ENCODE measurements around the gene BOC.

The BOC gene

GRCh38 chr3:113186566-113186965, 24.8 kb upstream of the BOC start:
- no peak for DNase-seq (ENCODE audit: low spot score)

GRCh38 chr3:113193288-113193687, 18.1 kb upstream of the BOC start:
- DNase-seq (ENCODE audit: low spot score), result no peak

- DNase-seq (ENCODE audit: low spot score), result no peak
Observed at GRCh38 chr3:113193719-113194118, 17.6 kb upstream of the BOC start.

DNA sequence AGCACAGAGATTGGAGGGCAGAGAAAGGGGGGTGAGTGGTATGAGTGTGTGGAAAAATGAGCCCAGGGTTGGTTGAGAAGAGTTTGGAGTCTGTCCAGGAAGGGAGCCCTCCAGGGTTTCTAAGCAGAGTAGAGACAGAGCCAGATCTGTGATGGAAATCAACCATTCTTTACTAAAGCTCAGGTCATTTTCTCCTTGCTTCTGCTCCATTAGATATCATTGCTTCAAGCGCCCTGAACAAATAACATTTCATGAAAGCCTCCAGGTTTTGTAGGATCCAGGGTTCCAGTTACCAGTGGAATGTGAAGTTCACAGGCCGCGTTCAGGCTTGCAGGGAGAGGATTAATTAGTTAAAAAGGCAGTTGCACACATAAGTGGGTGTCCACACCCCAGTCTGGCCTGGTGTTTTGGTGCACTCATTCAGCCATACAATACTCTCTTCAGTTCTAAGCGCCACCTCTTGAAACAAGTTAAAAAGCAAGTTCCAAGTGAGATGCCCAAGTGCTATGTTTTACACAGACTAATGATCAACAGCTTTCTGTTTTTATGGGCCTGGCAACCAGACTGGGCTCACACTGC, 16.4 kb upstream of the BOC start:
- no peak for DNase-seq (ENCODE audit: low spot score)

GRCh38 chr3:113200351-113200750, 11.0 kb upstream of the BOC start:
- no peak for DNase-seq (ENCODE audit: low spot score)

DNA sequence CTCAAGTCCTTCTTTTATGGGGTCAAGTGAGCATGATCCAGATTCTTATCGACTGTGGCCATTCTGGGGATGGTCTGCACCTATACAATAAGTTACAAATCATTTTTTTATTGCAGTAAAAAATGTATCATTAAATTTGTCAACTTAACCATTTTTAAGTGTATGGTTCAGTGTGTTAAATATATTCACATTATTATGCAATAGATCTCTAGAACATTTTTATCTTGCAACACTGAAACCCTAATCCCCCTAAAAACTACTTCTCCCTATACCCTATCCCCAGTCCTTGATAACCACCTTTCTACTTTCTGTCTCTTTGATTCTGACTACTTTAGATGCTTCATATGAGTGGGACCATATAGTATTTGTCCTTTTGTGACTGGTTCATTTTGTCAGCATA, 10.4 kb upstream of the BOC start:
- no peak for DNase-seq (ENCODE audit: low spot score)

- no peak for DNase-seq (ENCODE audit: low spot score)
Observed at GRCh38 chr3:113204371-113204770, 7.0 kb upstream of the BOC start.

- DNase-seq (ENCODE audit: low spot score), result no peak
Observed at GRCh38 chr3:113205481-113205880, 5.9 kb upstream of the BOC start.

DNA sequence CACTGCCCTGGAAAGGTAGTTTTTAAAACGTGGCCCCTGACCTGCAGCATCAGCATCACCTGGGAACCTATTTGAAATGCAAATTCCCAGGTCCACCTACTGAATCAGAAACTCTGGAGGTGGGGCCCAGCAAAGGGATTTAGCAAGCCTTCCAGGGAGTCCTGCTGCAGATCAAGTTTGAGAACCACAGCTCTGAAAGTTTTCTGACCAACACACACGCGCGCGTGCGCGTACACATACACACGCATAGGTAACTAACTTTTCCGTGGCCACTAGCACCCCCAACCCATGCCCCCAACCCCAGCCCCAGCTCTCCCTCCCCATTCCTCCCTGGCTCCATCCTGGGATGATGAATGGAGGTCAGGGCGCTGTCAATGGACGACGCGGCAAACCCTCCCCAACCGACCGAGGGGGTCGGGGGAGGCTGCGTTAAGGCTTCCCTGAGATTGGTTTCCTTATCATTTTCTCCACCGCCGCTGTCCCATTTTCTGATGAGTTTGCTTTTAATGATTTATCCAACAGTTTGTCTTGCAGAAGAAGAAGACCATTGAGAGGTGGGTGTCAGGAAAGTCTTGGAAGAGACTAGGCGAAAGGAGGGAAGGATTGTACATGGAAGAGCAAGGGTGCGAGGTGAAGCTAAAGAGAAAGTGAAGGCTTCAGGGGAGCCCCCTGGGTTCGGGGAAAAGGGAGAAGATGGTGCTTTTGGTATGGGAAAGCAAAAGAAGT, 590 bp upstream of the BOC start:
- no peak for DNase-seq (ENCODE audit: low spot score)

DNA sequence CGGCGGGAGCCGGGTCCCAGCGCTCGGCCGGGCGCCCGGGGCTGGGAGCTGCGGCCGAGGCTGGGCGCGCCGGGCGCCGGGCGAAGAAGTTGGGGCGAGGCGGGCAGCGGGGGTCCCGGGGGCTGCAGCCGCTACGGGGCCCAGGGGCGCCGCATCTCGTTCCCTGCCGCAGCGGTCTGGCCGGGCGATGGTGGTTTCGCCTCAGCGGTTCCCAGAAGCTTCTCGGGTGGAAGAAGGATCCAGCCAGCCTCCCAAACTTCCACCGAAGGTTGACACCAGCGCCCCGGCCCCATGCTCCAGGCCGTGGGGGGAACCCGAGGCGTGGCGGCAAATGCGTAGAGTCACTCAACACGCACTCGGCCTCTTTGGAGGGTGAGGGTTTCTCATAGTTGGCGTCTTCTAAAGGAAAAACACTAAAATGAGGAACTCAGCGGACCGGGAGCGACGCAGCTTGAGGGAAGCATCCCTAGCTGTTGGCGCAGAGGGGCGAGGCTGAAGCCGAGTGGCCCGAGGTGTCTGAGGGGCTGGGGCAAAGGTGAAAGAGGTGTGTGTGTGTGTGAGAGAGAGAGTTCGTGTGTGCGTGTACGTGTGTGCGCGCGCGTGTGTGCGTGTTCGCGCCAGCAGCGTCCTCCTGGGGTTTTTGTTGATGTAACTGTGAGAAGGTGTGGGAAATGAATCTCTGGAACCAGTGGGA, 940 bp downstream of the BOC start:
- peak; percentile 88 for DNase-seq (ENCODE audit: low spot score)

- no peak for DNase-seq (ENCODE audit: low spot score)
Observed at GRCh38 chr3:113212844-113213375, 1.6 kb downstream of the BOC start.

- no peak for DNase-seq (ENCODE audit: low spot score)
Observed at GRCh38 chr3:113213896-113214587, 2.7 kb downstream of the BOC start.

DNA sequence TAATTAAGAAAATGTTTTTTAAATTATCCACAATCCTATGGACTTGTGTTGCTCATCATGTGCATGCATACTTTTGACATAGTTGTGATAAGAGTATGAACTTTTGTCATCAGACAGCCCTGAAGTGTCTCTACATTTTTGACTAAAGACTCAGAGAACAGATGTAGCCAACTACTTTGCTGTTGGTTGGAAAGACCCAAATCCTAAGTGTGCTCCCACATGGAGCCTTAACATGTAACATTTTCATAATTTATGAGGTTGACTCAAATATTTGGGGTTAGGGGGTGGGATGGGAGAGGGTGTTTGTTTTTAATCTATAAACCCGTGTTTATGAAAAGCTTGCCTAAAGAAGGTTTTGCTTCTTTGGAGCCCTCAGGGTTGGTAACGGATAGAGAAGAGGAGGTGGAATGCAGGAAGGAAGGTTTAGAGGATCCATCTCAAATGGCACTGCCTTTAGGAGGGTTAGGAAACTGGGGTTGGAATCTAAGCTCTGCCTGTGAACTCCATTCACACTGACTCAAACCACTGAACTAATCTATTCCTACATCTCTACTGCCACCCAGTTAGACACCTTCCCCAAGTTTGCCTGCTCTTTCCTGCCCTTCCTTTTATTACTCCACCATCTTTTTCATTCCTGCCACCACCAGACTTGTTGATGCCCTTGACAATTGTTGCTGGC, 3.7 kb downstream of the BOC start:
- no peak for DNase-seq (ENCODE audit: low spot score)

DNA sequence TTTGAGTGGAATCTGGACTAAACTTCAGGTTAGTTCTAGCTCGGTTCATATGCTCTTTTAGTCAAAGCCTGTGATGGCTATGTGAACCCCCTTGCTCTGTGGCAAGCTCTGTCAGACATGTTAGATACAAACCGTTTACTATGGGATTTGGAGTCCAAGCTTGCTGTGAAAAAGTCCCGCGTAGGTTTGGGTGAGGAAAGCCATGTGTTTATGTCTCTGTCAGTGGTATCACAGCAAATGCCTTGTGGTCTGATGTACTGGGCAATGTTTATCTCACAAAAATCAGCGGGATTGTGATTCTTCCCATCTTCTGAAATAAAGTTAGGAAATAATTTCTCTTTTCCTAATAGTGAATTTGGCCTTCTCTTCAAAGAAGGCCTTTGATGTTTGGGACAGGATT, 5.0 kb downstream of the BOC start:
- no peak for DNase-seq (ENCODE audit: low spot score)

DNA sequence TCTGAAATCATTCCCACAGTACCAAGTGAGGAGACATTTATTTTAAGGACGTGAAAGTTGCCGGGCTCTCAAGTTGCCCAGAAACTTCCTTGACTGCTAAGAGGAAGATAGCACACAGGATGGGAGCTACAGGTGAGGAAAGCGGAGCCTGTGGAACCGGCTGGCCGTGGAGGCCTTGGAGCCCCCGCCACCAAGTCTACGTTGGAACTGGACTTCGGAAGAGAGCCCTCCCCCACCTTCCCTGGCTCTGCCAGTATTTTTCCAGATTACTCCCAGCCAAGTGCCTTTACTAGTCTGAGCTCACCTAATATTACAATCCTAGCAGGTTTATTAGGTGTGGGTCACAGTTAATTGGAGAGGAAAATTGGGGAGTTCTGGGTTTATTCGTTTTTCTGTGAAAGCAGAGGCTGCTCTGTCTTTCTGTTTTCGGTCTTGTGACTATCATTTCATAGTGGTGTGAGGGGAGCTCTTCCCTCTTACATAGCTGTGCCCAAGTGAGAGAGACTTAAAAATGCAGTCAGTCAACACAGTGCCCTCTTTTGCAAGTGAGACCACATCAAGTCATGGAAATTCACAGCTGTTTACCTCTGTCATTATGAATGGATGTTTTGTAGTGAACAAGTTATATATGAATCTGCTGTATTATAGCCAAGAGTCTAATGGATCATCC, 6.8 kb downstream of the BOC start:
- no peak for DNase-seq (ENCODE audit: low spot score)

DNA sequence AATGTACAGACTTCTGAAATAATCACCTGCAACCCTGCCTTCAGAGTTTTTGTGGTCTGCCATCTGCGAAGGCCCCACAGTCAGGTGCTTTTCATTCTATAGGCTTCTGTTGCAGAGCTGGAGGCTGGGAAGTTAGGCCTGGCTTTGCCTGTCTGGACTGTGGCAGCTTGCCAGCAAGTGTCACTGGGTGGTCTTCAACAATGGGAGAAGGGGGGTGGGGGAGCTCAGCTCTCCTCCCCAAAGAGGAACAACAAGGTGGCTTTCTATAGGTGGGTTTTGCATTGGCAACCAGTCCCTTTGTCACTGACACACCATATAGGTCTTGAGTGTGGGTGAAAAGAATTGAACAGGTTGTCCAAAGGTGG, 7.3 kb downstream of the BOC start:
- no peak for DNase-seq (ENCODE audit: low spot score)

DNA sequence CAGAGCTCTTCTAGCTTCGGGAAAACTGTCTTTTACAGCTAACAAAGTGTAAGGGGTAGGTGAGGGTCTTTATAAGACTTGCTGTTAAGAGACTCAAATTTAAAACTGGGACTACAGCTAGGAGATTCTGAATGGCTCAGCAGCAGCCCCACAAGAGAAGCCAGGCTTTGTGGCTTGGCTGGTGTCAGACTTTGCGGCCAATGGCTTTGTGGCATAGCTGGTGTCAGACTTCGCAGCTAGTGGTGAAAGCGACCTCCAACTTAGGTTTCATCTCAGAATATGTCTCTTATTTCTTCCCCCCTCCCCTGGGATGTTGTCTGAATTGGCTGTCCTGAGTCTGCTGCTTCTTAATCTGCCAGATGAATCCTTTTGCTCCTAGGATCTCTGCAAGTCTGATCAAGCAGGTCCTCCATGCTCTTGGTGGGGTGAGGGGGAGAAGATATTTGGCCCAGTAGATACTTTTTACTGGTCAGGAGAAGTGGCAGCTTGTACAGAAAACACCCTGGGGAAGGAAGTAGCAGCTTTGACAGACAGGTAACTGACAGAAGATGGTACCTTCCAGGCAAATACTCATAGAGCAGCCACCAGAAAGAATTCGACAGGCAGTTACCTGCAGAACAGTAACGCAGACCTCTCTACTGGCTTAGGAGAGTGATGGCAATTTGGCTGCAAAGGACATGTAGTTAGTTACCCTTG, 8.4 kb downstream of the BOC start:
- no peak for DNase-seq (ENCODE audit: low spot score)

DNA sequence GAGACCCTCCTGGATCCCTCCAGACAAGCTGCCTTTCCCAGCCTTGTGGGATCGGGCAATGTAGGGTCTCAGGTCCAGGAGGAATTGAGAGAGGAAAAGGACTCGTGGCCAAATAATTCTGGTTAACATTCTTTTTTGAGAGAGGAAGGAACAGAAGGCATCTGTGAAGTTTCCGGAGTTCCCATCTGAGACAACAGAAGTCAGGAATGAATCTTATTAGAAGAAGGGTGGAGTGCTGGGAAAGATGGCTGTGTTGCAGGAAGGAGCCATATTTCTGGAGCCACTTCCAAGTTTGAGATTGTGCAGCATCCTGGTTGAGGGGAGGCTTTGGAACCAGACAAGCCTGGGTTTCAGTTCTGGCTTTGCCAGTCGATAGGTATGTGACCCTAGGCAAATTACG, 9.4 kb downstream of the BOC start:
- no peak for DNase-seq (ENCODE audit: low spot score)

DNA sequence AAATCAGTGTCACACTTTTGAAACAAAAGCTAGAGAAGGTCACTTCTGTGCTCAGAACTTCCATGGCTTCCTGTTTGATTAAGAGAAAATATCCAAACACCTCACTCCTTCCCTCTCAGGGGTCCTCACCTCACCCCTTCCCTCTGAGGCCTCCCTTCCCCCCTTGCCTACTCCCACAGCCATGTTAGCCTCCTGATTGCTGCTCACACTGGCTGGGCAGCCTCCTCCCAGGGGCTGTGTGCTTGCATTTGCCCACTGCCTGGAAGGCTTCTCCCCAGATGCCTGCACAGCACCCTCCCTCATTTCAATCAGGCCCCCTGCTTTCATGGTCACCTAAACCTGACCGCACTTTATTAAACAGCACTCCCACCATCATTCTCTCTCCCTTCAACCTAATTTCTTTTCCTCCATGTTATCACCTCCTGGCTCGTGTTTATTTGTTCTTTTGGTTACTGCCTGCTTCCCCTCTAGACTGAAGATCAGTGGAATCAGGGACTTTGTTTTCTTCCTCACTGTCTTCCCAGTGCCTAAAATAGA, 10.4 kb downstream of the BOC start:
- no peak for DNase-seq (ENCODE audit: low spot score)

- peak; percentile 54 for DNase-seq (ENCODE audit: low spot score)
Observed at GRCh38 chr3:113222451-113223086, 11.2 kb downstream of the BOC start.

Data from D341Med (cell line).